Measurements from ENCODE around the gene RPL37.
"Not testable (repeated sequence)": the region's sequence is repeated elsewhere in the genome, so short reads cannot be mapped to it uniquely, and the experiment has no call there.

DNA sequence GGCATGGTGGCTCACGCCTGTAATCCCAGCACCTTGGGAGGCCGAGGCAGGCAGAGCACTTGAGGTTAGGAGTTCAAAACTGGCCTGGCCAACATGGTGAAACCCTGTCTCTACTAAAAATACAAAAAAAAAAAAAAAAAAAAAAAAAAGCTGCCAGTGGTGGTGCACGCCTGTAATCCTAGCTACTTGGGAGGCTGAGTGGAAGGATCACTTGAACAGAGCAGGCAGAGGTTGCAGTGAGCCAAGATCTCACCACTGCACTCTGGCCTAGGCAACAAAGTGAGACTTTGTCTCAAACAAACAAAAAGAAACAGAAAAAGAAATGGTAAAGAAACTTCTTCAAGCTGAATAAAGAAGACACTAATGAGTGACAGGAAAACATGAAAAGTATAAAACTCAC, 48.4 kb downstream of the RPL37 start:
- not testable (repeated sequence) for TF ChIP-seq POLR2A, POU2F2 (IDR thresholded peaks at IDR 0.05; ENCODE audit: low read depth, low read length)

Data from GM12891 (cell line).